HG03575 (cell line): ENCODE results near the gene UNG.

Source experiments
- ATAC-seq: cut with Tn5 transposase; IDR thresholded peaks from one replicate; pipeline ENCODE4 v1.9.1; 2021; ENCODE audit not compliant: unreplicated experiment, insufficient number of reproducible peaks, low FRiP score; ENCODE audit errors: extremely low read depth

The UNG gene

DNA sequence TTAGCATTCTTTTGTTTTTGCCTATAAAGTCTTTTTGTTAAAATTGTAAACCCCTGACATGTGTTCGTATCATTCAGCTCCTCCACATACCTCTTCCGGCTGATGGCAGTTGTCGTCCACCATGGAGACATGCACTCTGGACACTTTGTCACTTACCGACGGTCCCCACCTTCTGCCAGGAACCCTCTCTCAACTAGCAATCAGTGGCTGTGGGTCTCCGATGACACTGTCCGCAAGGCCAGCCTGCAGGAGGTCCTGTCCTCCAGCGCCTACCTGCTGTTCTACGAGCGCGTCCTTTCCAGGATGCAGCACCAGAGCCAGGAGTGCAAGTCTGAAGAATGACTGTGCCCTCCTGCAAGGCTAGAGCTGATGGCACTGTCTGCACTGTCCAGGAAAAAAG lies 11.8 kb upstream of the UNG start:
- ATAC-seq: no peak

GRCh38 chr12:109087250-109087649 lies 10.1 kb upstream of the UNG start:
- ATAC-seq: no peak

DNA sequence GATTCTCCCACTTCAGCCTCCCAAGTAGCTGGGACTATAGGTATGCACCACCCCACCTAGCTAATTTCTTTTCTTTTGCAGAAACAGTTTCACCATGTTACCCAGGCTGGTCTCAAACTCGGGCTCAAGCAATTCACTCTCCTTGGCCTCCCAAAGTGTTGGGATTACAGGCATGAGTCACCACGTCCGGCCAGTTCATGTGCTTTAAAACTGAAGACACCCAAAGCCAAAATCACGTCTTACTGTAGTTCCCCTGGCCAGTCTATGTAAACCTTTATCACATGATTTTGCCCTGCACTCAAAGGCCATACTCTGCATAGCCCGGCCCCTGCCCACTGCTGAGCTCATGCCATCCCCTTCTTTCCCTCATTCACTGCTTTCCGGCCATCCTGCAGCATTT lies 8.6 kb upstream of the UNG start:
- ATAC-seq: no peak

DNA sequence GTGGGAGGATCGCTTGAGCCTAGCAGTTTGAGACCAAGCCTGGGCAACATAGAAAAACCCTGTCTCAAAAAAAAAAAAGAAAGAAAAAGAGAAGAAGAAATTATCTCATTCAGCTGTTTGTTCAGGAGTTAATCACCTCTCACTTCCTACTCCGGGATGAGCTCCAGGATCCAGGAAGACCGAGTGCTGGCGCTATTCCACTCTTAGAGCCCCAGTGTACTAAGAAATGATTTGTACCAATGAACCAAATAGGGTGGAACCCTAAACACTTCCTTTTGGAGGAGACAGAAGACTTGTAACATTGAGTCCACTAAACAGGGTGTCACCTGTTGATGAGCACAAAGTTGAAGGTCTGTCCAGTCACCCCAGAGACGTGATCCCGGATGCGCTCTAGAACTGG lies 7.7 kb upstream of the UNG start:
- ATAC-seq: no peak

GRCh38 chr12:109092497-109093021 lies 4.8 kb upstream of the UNG start:
- ATAC-seq: no peak

GRCh38 chr12:109093022-109093918 lies 4.1 kb upstream of the UNG start, which contains the start of gene ALKBH2:
ALKBH2 (minus strand) TSS chr12:109093472; CDS start chr12:109092786, 686 bp downstream.
- no peak for ATAC-seq

- no peak for ATAC-seq
Measured at GRCh38 chr12:109097140-109097434, 310 bp upstream of the UNG start.

DNA sequence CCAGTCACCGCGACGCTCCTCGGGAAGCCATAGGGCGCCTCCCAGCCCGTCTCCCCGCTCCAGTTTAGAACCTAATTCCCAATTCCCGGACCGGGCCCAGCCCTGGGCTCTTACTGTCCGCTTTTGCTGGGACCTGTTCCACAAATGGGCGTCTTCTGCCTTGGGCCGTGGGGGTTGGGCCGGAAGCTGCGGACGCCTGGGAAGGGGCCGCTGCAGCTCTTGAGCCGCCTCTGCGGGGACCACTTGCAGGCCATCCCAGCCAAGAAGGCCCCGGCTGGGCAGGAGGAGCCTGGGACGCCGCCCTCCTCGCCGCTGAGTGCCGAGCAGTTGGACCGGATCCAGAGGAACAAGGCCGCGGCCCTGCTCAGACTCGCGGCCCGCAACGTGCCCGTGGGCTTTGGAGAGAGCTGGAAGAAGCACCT lies 797 bp downstream of the UNG start:
- no peak for ATAC-seq

- ATAC-seq: no peak
Measured at GRCh38 chr12:109098651-109099050, 1.3 kb downstream of the UNG start.

DNA sequence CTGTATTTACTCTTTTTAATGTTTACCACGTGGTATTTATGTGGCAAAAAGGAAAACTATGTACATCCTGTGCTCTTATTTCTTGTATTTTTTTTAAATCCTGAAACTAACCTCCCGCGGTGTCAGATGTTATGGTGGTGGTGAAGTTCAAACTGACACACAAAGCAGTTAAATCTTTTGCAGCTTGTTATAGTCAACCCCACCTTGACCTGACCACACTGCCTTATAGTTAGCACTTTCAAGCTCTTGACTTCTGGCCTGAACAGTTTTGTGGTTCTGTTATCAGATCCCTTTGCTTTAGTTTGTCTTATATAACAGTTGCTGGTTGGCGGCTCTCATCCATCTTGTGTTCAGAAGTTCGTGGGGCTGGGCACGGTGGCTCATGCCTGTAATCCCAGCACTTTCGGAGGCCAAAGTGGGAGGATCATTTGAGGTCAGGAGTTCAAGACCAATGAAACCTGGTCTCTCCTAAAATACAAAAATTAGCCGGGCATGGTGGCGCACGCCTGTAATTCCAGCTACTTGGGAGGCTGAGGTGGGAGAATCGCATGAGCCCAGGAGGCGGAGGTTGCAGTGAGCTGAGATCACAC lies 2.1 kb downstream of the UNG start:
- ATAC-seq: no peak

GRCh38 chr12:109100741-109101140 lies 3.3 kb downstream of the UNG start:
- ATAC-seq: no peak

- ATAC-seq: no peak
Measured at GRCh38 chr12:109102491-109102890, 5.1 kb downstream of the UNG start.

- no peak for ATAC-seq
Measured at GRCh38 chr12:109105176-109105575, 7.8 kb downstream of the UNG start.

DNA sequence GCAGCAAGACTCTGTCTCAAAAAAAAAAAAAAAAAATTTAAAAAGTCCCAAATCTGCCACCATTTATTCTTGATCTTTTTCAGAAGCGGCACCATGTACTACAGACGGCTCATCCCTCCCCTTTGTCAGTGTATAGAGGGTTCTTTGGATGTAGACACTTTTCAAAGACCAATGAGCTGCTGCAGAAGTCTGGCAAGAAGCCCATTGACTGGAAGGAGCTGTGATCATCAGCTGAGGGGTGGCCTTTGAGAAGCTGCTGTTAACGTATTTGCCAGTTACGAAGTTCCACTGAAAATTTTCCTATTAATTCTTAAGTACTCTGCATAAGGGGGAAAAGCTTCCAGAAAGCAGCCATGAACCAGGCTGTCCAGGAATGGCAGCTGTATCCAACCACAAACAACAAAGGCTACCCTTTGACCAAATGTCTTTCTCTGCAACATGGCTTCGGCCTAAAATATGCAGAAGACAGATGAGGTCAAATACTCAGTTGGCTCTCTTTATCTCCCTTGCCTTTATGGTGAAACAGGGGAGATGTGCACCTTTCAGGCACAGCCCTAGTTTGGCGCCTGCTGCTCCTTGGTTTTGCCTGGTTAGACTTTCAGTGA lies 12.5 kb downstream of the UNG start:
- no peak for ATAC-seq

GRCh38 chr12:109110988-109111495 lies 13.6 kb downstream of the UNG start:
- ATAC-seq: no peak

DNA sequence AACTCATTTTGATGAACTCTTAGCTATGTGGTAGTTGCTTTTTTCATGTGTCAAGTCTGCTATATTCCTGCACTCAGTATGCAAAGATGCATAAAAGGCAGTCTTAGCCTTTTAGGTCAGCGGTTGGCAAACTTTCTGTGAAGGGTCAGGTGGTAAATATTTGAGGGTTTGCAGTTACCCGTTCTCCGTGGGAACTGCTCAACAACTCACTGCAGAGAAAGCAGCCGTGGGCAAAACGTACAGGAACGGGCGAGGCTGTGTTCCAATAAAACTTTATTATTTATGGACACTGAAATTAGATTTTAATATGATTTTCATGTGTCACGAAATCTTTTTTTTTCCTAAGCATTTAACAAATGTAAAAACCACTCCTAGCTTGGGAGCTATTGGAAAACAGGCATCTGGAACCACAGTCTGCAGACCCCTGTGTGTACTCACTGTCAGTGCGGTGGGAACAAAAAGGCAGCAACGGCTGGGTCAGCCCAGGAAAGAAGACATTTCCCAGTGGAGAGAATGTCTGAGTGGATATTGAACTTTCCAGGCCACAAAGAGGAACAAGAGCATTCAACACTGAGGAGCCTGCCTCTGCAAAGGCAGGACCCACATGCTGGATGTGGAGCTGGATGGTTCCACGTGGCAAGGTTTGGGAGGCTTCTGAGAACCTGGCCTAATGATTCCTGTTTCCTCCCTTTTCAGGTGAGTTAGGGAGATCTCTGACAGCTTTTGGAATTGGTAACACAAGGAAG lies 15.5 kb downstream of the UNG start:
- ATAC-seq: no peak

GRCh38 chr12:109113661-109114321 lies 16.4 kb downstream of the UNG start:
- no peak for ATAC-seq

- ATAC-seq: no peak
Measured at GRCh38 chr12:109114644-109115043, 17.2 kb downstream of the UNG start.

- ATAC-seq: no peak
Measured at GRCh38 chr12:109115404-109115757, 18.0 kb downstream of the UNG start.
